Measurements from ENCODE around the gene ZMYND11.

DNA sequence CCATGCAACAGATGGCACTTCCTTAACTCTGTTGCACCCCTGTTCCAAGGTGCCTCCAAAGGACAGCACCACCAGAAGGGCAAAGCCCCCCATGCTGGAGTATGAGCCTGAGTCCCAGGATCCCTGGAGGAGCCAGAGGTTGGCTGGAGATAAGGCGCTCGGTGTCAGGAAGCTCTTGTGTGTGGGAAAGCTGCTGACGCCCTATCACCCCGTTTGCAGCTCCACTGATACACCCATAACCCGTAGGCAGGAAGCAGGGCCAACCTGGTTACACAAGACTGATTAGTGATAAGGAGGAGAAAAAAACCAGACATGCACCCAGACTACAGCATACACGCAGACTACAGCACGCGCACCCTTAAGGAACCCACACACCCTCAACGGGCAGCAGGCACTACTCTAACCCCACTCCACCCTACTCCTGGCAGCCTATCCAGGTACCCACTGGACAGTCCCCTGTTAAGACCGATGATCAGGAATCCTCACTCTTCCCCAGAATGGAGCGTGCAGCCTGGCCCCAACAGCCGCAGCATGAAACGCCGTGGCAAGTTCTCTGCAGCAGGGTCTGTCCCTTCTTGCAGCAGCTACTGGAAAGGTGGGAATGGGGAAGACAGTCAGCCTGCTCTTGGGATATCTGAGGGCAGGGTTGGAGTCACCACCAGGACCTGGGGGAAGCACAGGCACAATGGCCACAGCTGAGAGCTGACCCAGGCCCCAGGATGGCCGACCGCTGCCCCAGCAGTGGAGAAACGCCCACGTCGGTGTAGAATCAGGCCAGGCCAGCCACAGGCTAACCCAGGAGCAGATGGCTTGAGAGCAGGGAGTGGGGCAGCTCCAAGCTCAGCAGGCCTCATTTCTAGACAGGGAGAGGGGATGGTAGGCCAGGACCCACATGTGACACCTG, 47.8 kb upstream of the ZMYND11 start:
- TF ChIP-seq, protein P1, sequence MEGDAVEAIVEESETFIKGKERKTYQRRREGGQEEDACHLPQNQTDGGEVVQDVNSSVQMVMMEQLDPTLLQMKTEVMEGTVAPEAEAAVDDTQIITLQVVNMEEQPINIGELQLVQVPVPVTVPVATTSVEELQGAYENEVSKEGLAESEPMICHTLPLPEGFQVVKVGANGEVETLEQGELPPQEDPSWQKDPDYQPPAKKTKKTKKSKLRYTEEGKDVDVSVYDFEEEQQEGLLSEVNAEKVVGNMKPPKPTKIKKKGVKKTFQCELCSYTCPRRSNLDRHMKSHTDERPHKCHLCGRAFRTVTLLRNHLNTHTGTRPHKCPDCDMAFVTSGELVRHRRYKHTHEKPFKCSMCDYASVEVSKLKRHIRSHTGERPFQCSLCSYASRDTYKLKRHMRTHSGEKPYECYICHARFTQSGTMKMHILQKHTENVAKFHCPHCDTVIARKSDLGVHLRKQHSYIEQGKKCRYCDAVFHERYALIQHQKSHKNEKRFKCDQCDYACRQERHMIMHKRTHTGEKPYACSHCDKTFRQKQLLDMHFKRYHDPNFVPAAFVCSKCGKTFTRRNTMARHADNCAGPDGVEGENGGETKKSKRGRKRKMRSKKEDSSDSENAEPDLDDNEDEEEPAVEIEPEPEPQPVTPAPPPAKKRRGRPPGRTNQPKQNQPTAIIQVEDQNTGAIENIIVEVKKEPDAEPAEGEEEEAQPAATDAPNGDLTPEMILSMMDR (conservative IDR thresholded peaks at IDR 0.05 in 1 of 2, IDR thresholded peaks at IDR 0.05 in 1 of 2; ENCODE audit: low read depth in 1 of 2, low read length in 2 of 2), result no peak
- no peak for TF ChIP-seq EZH2 (IDR thresholded peaks at IDR 0.05; ENCODE audit: low read length, missing control alignments)
